IMR-90 (cell line): ENCODE results near the gene ZNF701.

Experiments used
- CHD1 ChIP-seq: IDR thresholded peaks from 2 replicates; pipeline ENCODE4 v1.6.1; 2012; ENCODE audit warnings: low read depth, low read length, improper control_type of control experiment
- POLR2A ChIP-seq: IDR thresholded peaks from 2 replicates; pipeline ENCODE4 v1.6.1; 2012; ENCODE audit warnings: mild to moderate bottlenecking, low read depth, low read length
- RFX5 ChIP-seq: IDR thresholded peaks from 2 replicates; pipeline ENCODE4 v1.8.0; 2012; ENCODE audit warnings: low read depth, mild to moderate bottlenecking, low read length, moderate library complexity
- TF ChIP-seq, protein P1 (sequence below): conservative IDR thresholded peaks from 2 replicates; pipeline ENCODE4 v1.5.1; 2012; ENCODE audit warnings: mild to moderate bottlenecking, low read depth, low read length, improper control_type of control experiment

DNA sequence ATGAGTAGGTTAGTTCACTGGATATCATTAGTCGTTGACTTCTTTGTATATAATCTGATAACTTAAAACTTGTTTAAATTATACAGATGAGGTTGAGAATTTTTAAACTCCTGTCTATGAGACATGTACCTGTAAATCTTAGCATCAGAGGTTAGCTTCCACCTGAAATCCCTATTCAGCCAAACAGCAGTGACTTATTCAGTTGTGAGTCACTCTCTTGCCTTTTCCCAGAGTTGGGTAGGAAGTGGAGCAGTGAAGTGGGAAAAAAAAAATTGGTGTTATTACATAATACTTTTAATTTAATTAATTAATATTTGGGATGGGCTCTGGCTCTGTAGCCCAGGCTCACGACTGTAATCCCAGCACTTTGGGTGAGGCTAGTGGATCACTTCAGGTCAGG lies 32.9 kb downstream of the ZNF701 start:
- TF ChIP-seq, protein P1, sequence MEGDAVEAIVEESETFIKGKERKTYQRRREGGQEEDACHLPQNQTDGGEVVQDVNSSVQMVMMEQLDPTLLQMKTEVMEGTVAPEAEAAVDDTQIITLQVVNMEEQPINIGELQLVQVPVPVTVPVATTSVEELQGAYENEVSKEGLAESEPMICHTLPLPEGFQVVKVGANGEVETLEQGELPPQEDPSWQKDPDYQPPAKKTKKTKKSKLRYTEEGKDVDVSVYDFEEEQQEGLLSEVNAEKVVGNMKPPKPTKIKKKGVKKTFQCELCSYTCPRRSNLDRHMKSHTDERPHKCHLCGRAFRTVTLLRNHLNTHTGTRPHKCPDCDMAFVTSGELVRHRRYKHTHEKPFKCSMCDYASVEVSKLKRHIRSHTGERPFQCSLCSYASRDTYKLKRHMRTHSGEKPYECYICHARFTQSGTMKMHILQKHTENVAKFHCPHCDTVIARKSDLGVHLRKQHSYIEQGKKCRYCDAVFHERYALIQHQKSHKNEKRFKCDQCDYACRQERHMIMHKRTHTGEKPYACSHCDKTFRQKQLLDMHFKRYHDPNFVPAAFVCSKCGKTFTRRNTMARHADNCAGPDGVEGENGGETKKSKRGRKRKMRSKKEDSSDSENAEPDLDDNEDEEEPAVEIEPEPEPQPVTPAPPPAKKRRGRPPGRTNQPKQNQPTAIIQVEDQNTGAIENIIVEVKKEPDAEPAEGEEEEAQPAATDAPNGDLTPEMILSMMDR, result no peak
- TF ChIP-seq POLR2A (no peak), RFX5 (no peak), CHD1 (no peak)
